NB4 (cell line): ENCODE results near the gene QSOX1.

Experiments used
- CTCF ChIP-seq: IDR thresholded peaks from one replicate; pipeline ENCODE4 v1.5.1; 2012; ENCODE audit warnings: low read depth, low read length
- MAX ChIP-seq: IDR thresholded peaks from 2 replicates; pipeline ENCODE4 v1.6.1; 2011; ENCODE audit warnings: low read depth, low read length
- MYC ChIP-seq: IDR thresholded peaks from 2 replicates; pipeline ENCODE4 v1.6.1; 2011; ENCODE audit warnings: low read depth, low read length
- POLR2A ChIP-seq: IDR thresholded peaks from 2 replicates; pipeline ENCODE4 v1.6.1; 2011; ENCODE audit warnings: mild to moderate bottlenecking; ENCODE audit not compliant: insufficient read length; ENCODE audit errors: extremely low read depth

- no peak for TF ChIP-seq MAX
- no peak for TF ChIP-seq CTCF
- TF ChIP-seq POLR2A, result no peak
- no peak for TF ChIP-seq MYC
These were observed 41.9 kb downstream of the QSOX1 start for GRCh38 chr1:180196436-180197003.
